Right lobe of liver (tissue), 4 donors: ENCODE data around the gene PAK6.

Source experiments
- CTCF ChIP-seq, 4 donors: fragments of 200-600 bp in 3 of 4; fragments of 450-650 bp in 1 of 4; IDR thresholded peaks; one replicate each; pipeline versions ENCODE4 v1.5.1 to v1.8.0; 2016 to 2022; ENCODE audit warnings: antibody characterized with exemption in 4 of 4, mild to moderate bottlenecking in 2 of 4
- POLR2A ChIP-seq: fragments of 450-650 bp; IDR thresholded peaks from one replicate; pipeline ENCODE4 v1.6.1; 2017; ENCODE audit warnings: antibody characterized with exemption, mild to moderate bottlenecking
- donor health status: DM: no; HTN: no; CAD: no.
- donor health status: DM: no; HTN: no; CAD: no.
- donor health status: DM: no; HTN: yes; CAD: no.

- TF ChIP-seq CTCF (IDR thresholded peaks at IDR 0.05) (no peak), POLR2A (no peak)
These were observed at the start of gene PAK6 for GRCh38 chr15:40238532-40239403.
